HepG2 (cell line): ENCODE measurements around the gene ATP10A. TPM values are rescaled to one million over a fixed set of nuclear protein-coding genes. Genes with fewer than 3 reads are reported as not detected.

ENCODE experiments used
- ATAC-seq: fragments of 200-7000 bp; cut with Tn5 transposase; 3 replicates; pipeline ENCODE4 v1.9.1; 2020; ENCODE audit warnings: mild to moderate bottlenecking, moderate library complexity
- BruUV-seq: library from RNA; stranded (reverse); fragments of 400-500 nt; replicated peaks from 2 replicates; lab custom pipeline; 2021; lab: Mats Ljungman, UMichigan
- CTCF ChIA-PET: fragments of 300-600 bp; formaldehyde crosslinking; extraction: SDS; loops from one replicate; lab custom pipeline; 2021; ENCODE audit warnings: low total read pairs, inconsistent platforms, low intra/inter-chr PET ratio; lab: Yijun Ruan, JAX
- POLR2A ChIA-PET: fragments of 350-600 bp; sonication (Branson Sonifier 250); formaldehyde crosslinking; loops from one replicate; lab custom pipeline; 2020; ENCODE audit warnings: antibody characterized with exemption, inconsistent platforms; lab: Yijun Ruan, JAX
- DNase-seq: peaks from one replicate; pipeline ENCODE4 v3.0.0-alpha.2; 2015; ENCODE audit warnings: low spot score
- FAIRE-seq: peaks from 3 replicates; lab custom pipeline; 2011; peaks lifted over from hg19 to GRCh38; lab: Jason Lieb, UNC
- H2AFZ ChIP-seq: one replicate; pipeline ENCODE4 v1.6.1; 2011; ENCODE audit warnings: low read length, inconsistent platforms
- H3K27ac ChIP-seq: fragments of 300-600 bp; 3 replicates; pipeline ENCODE4 v1.8.0; 2011; ENCODE audit warnings: mixed run types, mild to moderate bottlenecking, mixed read lengths, low read length, inconsistent platforms; ENCODE audit not compliant: insufficient read depth; ENCODE audit errors: extremely low read length
- H3K27me3 ChIP-seq, 2 experiments: fragments of 200-600 bp in 1 of 2; 2 replicates in 1 of 2; 3 replicates in 1 of 2; pipeline versions ENCODE4 v1.6.0 to v1.8.0; 2011; ENCODE audit warnings: low read length in 2 of 2, mild to moderate bottlenecking in 2 of 2, moderate library complexity in 2 of 2, inconsistent platforms in 1 of 2; ENCODE audit not compliant: insufficient read depth in 2 of 2, control insufficient read depth in 1 of 2
- H3K36me3 ChIP-seq, 2 experiments: fragments of 200-600 bp in 1 of 2; replicated peaks in 1 of 2; 2 replicates in 1 of 2; 3 replicates in 1 of 2; pipeline versions ENCODE4 v1.5.1 to v1.8.0; 2011; ENCODE audit warnings: low read length in 2 of 2, inconsistent platforms in 1 of 2; ENCODE audit not compliant: insufficient read depth in 2 of 2, control insufficient read depth in 1 of 2
- H3K4me1 ChIP-seq: 2 replicates; pipeline ENCODE4 v1.5.1; 2012; ENCODE audit warnings: low read length, inconsistent platforms; ENCODE audit not compliant: insufficient read depth
- H3K4me2 ChIP-seq: 2 replicates; pipeline ENCODE4 v1.6.0; 2011; ENCODE audit warnings: low read depth, low read length, inconsistent platforms
- H3K4me3 ChIP-seq, 3 experiments: fragments of 200-600 bp in 1 of 3; sonication (generic), shearing (Covaris generic) in 1 of 3; replicated peaks in 1 of 3; 2 replicates each; pipeline ENCODE4 v1.5.1; 2011 to 2016; ENCODE audit warnings: low read length in 3 of 3, inconsistent platforms in 2 of 3, low read depth in 2 of 3, mild to moderate bottlenecking in 2 of 3, control low read depth in 1 of 3, mixed read lengths in 1 of 3; ENCODE audit not compliant: insufficient read depth in 1 of 3
- H3K79me2 ChIP-seq: one replicate; pipeline ENCODE4 v1.6.1; 2011; ENCODE audit warnings: low read length, inconsistent platforms; ENCODE audit not compliant: insufficient read depth
- H3K9ac ChIP-seq: 2 replicates; pipeline ENCODE4 v1.6.0; 2011; ENCODE audit warnings: mild to moderate bottlenecking, low read depth, low read length, inconsistent platforms; ENCODE audit not compliant: insufficient read depth
- H3K9me3 ChIP-seq: 2 replicates; pipeline ENCODE4 v1.5.1; 2012; ENCODE audit warnings: mild to moderate bottlenecking, low read length
- H4K20me1 ChIP-seq: 2 replicates; pipeline ENCODE4 v1.6.0; 2011; ENCODE audit warnings: inconsistent platforms, mild to moderate bottlenecking, low read length, moderate library complexity; ENCODE audit not compliant: insufficient read depth
- FOXP1 ChIP-seq, 2 experiments: fragments of 450-650 bp in 1 of 2; IDR thresholded peaks; 2 replicates each; pipeline ENCODE4 v1.6.1; 2017 to 2018; ENCODE audit warnings: antibody characterized with exemption in 1 of 2
- HBP1 ChIP-seq: IDR thresholded peaks from 2 replicates; pipeline ENCODE4 v1.6.1; 2016; ENCODE audit warnings: low read depth, control low read depth
- JUNB ChIP-seq: sonication (generic); formaldehyde crosslinking; IDR thresholded peaks from 2 replicates; pipeline ENCODE4 v1.8.0; 2022; ENCODE audit warnings: missing genetic modification reagents, mild to moderate bottlenecking, borderline replicate concordance
- PTBP1 ChIP-seq: fragments of 200-400 bp; formaldehyde crosslinking; IDR thresholded peaks from 2 replicates; pipeline ENCODE4 v1.6.1; 2018; ENCODE audit warnings: low read length, low read depth; ENCODE audit not compliant: poor library complexity, severe bottlenecking
- RFX1 ChIP-seq: fragments of 450-650 bp; IDR thresholded peaks from 2 replicates; pipeline ENCODE4 v1.6.1; 2017
- TRIM24 ChIP-seq: sonication (generic); formaldehyde crosslinking; IDR thresholded peaks from 2 replicates; pipeline ENCODE4 v1.8.0; 2022; ENCODE audit warnings: mild to moderate bottlenecking, missing genetic modification reagents
- YEATS4 ChIP-seq: sonication (generic); formaldehyde crosslinking; IDR thresholded peaks from 2 replicates; pipeline ENCODE4 v1.4.0; 2020; ENCODE audit warnings: missing genetic modification reagents, borderline replicate concordance
- ZBTB14 ChIP-seq: sonication (generic); formaldehyde crosslinking; IDR thresholded peaks from 2 replicates; pipeline ENCODE4 v1.4.0; 2020; ENCODE audit warnings: missing genetic modification reagents
- ZFP36L1 ChIP-seq: sonication (generic); formaldehyde crosslinking; IDR thresholded peaks from 2 replicates; pipeline ENCODE4 v1.8.0; 2022; ENCODE audit warnings: mild to moderate bottlenecking, missing genetic modification reagents, moderate library complexity
- ZNF577 ChIP-seq: sonication (generic); formaldehyde crosslinking; IDR thresholded peaks from 2 replicates; pipeline ENCODE4 v1.4.0; 2020; ENCODE audit warnings: mild to moderate bottlenecking, low read depth, missing genetic modification reagents, borderline replicate concordance
- ZNF629 ChIP-seq: sonication (generic); formaldehyde crosslinking; conservative IDR thresholded peaks from 2 replicates; pipeline ENCODE4 v1.5.0; 2020; ENCODE audit warnings: missing genetic modification reagents
- WGBS: methylation state at CpG from one replicate; pipeline ENCODE4 v1.1.6; 2017; ENCODE audit warnings: low lambda C conversion rate; 5-methylcytosine and 5-hydroxymethylcytosine counted together
- in situ Hi-C: cut with HindIII; loops from 2 replicates; pipeline ENCODE4 v1.10.0; 2017; ENCODE audit warnings: low pct_unique_long_range_greater_than_20kb; ENCODE audit not compliant: extremely low pct_ligation_motif_present
- intact Hi-C: fragments of 100-400 bp; cut with micrococcal nuclease; formaldehyde crosslinking; loops from one replicate; pipeline ENCODE4 v1.10.0; 2022; ENCODE audit not compliant: unreplicated experiment
- polyA plus RNA-seq, 8 experiments: library from polyadenylated mRNA; depleted of rRNA in 3 of 8; stranded (reverse) in 7 of 8; unstranded in 1 of 8; fragments of >200 nt; fragmentation: Illumina TruSeq in 4 of 8; extraction: Trizol in 4 of 8; gene quantifications; 2 replicates each; pipeline versions ENCODE4 v1.2.1 to v1.2.3, GENCODE V29; 2011 to 2016; ENCODE audit warnings: low read depth in 4 of 8, missing spikeins in 1 of 8, mixed read lengths in 1 of 8; ENCODE audit not compliant: insufficient read depth in 1 of 8
- total RNA-seq, 5 experiments: library from RNA; depleted of rRNA; stranded (reverse); fragments of >200 nt; fragmentation: Illumina TruSeq; extraction: Trizol; gene quantifications; 2 replicates each; pipeline ENCODE4 v1.2.3, GENCODE V29; 2016; ENCODE audit warnings: low read depth in 1 of 5

ATP10A gene
- total and polyA plus RNA-seq, 2 of the 13 experiments (the other 11 are each of a cell fraction or from before 2014, with no cell fraction given), result 0.58 to 4.2 TPM

- Histone ChIP-seq H3K9me3 (no peaks in the 10 kb centered on the region), H3K27ac (no peak overlapping the region), H3K27me3 (no peaks in the 10 kb centered on the region; a peak in 1 of 5 replicates), H3K4me1 (no peaks in the 10 kb centered on the region), H3K4me3 (no peak overlapping the region), H2AFZ (no peak overlapping the region), H3K36me3 (no peaks in the 10 kb centered on the region), H3K4me2 (no peak overlapping the region), H4K20me1 (no peaks in the 10 kb centered on the region), H3K9ac (no peak overlapping the region), H3K79me2 (no peaks in the 10 kb centered on the region)
- CTCF ChIA-PET, result no interaction called here
- FAIRE-seq (no peak), ATAC-seq (no peak), DNase-seq (no peak)
- TF ChIP-seq YEATS4 (CRISPR knock-in tag), result no peak
- TF ChIP-seq JUNB, result no peak
- TF ChIP-seq ZNF629 (CRISPR knock-in tag), result no peak
- TF ChIP-seq RFX1, result no peak
- TF ChIP-seq ZBTB14 (CRISPR knock-in tag), result no peak
- TF ChIP-seq ZNF577 (CRISPR knock-in tag), result no peak
- TF ChIP-seq TRIM24 (CRISPR knock-in tag), result no peak
- TF ChIP-seq HBP1, result no peak
- no peak for TF ChIP-seq ZFP36L1 (CRISPR knock-in tag)
- TF ChIP-seq FOXP1 (IDR thresholded peaks at IDR 0.05), result no peak
- no peak for TF ChIP-seq FOXP1 (CRISPR knock-in tag; IDR thresholded peaks at IDR 0.05)
- no peak for TF ChIP-seq PTBP1
- 1% methylated on average over 3 of the region's 3 CpGs for WGBS
- in situ Hi-C loops, result no loop called here
- no TSS peak for BruUV-seq
- intact Hi-C loops, result no loop called here
- POLR2A ChIA-PET, result no interaction called here
Observed at GRCh38 chr15:25892126-25892525, 29.0 kb upstream of the ATP10A start.
